Measurements from ENCODE around the gene NINJ2.

NINJ2 gene

DNA sequence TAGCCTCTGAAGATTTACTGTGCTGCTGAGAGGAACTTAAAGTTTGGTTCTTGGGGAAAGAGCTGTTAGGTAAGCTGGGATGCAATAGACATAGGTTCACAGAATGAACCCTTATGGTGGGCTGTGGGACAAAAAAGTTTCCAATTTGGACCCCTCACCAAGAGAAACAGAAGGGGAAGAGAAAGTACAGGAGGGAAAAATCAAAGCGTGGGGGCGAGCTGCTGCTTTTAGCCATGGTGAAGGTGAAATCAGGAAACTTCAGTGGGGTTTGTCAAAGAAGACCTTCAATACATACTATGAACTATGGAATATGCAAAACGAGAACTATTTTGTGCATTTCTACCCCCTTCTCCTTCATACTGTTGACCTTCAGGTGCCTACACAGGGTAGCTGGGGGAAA, 10.6 kb upstream of the NINJ2 start:
- TF ChIP-seq, protein P1, sequence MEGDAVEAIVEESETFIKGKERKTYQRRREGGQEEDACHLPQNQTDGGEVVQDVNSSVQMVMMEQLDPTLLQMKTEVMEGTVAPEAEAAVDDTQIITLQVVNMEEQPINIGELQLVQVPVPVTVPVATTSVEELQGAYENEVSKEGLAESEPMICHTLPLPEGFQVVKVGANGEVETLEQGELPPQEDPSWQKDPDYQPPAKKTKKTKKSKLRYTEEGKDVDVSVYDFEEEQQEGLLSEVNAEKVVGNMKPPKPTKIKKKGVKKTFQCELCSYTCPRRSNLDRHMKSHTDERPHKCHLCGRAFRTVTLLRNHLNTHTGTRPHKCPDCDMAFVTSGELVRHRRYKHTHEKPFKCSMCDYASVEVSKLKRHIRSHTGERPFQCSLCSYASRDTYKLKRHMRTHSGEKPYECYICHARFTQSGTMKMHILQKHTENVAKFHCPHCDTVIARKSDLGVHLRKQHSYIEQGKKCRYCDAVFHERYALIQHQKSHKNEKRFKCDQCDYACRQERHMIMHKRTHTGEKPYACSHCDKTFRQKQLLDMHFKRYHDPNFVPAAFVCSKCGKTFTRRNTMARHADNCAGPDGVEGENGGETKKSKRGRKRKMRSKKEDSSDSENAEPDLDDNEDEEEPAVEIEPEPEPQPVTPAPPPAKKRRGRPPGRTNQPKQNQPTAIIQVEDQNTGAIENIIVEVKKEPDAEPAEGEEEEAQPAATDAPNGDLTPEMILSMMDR (IDR thresholded peaks at IDR 0.05; ENCODE audit: control extremely low read depth, extremely low read depth, low read depth, missing control alignments): no peak
- no peak for DNase-seq (ENCODE audit: extremely low spot score)
- ChIA-PET POLR2A (interaction anchor here (1.2 to 1.3 kb wide), 2 partner anchors 11 to 77 kb away, joined by 3 to 4 read pairs; no protein-coding TSS in a partner anchor), CTCF (interaction anchor here (0.7 to 5.4 kb wide), 7 partner anchors 9 to 98 kb away, joined by 3 to 17 read pairs (median 5); partner anchors contain the start of gene NINJ2)

DNA sequence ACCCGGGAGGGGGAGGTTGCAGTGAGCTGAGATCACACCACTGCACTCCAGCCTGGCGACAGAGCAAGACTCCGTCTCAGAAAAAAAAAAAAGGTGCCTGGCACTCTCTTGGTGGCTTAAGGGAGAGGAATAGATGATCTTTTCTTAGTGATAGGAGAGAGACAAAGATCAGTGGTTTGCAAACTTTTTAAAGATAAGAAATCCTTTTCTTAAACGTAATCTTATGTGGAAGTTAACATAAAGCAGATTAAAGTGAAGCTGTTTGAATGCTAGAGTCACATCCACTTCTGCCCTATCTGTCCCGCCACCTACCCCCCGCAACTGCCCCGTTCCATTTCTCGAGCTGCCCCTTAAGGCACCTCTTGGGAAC, 6.3 kb upstream of the NINJ2 start:
- DNase-seq (ENCODE audit: extremely low spot score): no peak
- POLR2A ChIA-PET: interaction anchor here (0.8 to 2.4 kb wide), 3 partner anchors 27 to 83 kb away, joined by 3 to 9 read pairs (median 4); partner anchors contain the start of gene WNK1
- TF ChIP-seq, protein P1 (IDR thresholded peaks at IDR 0.05; ENCODE audit: control extremely low read depth, extremely low read depth, low read depth, missing control alignments): no peak
- CTCF ChIA-PET: interaction anchor here (1.1 to 5.5 kb wide), 4 partner anchors 8 to 93 kb away, joined by 3 to 33 read pairs (median 18); partner anchors contain the start of gene WNK1

DNA sequence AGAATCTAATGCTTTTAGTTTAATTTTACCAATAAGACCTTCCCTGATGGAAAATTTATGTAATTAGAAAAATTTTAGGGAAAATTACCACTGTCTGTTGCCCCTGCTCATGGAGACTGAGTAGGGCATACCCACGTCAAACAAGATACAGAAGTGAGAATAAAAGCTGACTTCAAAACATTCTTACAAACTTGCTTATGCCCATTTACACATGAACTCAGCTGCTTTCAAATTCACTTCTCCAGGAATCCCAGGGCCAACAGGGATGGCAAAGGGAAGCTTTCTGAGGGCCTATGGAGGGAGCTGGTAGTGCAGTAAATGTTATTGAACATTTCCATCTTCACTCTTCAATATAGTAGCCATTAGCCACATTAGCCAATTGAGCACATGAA, 4.8 kb upstream of the NINJ2 start:
- TF ChIP-seq, protein P1 (IDR thresholded peaks at IDR 0.05; ENCODE audit: control extremely low read depth, extremely low read depth, low read depth, missing control alignments): no peak
- no peak for DNase-seq (ENCODE audit: extremely low spot score)
- CTCF ChIA-PET: interaction anchor here (0.7 to 5.5 kb wide), 17 partner anchors 9 to 148 kb away, joined by 3 to 33 read pairs (median 4); partner anchors contain the start of gene WNK1
- POLR2A ChIA-PET: interaction anchor here (1.5 to 2.4 kb wide), 2 partner anchors 25 to 85 kb away, joined by 4 to 9 read pairs; partner anchors contain the start of gene WNK1

DNA sequence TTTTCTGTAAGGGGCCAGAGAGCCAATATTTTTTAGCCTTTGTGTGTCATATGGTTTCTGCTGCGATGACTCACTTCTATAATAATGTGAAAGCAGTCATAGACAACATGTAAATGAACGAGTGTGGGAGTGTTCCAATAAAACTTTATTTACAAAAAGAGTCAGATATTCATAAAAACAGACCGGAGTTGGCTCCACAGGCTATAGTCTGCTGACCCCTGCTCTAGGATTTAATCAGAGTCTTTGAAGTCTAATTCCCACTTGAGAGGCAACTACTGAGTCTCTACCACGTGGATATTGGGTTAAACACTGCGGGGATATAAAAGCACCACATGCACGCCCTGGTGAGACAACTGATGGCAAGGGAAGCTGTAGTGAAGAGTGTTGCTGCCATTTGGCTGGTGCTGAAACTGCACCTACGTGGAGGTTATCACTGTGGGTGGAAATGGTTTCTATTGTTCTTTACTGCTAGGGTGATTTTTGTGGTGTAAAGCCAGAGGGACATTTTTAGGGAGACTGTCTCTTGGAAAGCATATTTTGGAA, 3.6 kb upstream of the NINJ2 start:
- TF ChIP-seq, protein P1 (IDR thresholded peaks at IDR 0.05; ENCODE audit: control extremely low read depth, extremely low read depth, low read depth, missing control alignments): no peak
- CTCF ChIA-PET: interaction anchor here (1.0 to 5.5 kb wide), 17 partner anchors 11 to 214 kb away, joined by 3 to 33 read pairs (median 4); partner anchors contain the start of gene WNK1
- POLR2A ChIA-PET: interaction anchor here (2.4 kb wide), 1 partner anchor 86 kb away, joined by 9 read pairs; the partner anchor contains the start of gene WNK1
- DNase-seq (ENCODE audit: extremely low spot score): no peak

DNA sequence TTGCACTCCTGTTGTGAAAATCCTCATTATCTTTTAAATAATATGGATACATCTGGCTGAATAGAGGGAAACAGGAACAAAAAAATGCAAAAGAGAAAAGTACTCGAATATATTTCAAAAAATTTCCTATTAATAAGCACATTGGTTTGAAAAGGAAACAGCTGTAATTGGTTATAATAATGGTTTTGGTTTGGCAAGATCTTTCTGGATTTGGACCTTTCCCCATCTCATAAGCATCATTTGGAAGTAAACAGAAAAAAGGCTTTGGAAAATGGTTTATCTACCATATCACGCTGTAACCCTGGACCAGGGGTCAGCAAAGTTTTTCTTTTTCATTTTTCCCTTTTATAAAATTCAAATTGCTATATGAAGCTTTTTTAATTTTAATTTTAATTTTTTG, 2.8 kb upstream of the NINJ2 start:
- ChIA-PET CTCF (interaction anchor here (1.1 to 5.5 kb wide), 10 partner anchors 12 to 214 kb away, joined by 3 to 33 read pairs (median 4); partner anchors contain the start of gene WNK1), POLR2A (no interaction called here)
- TF ChIP-seq, protein P1 (IDR thresholded peaks at IDR 0.05; ENCODE audit: control extremely low read depth, extremely low read depth, low read depth, missing control alignments): no peak
- no peak for DNase-seq (ENCODE audit: extremely low spot score)

DNA sequence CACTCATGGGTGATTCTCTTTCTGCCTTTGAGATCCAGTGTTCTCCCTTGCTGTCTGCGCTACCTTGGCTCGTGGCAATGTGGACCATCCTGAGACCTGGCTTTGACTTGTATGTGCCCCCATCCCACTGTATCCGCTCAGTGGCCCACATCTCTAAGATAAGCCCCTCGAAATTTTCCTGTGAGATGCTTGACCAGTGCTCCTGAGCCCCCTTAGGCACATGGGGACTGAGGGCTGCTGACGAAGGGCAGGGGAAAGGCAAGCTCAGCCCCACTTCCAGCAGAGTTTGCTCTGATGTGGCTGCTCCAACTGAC, 1.5 kb upstream of the NINJ2 start:
- TF ChIP-seq, protein P1 (IDR thresholded peaks at IDR 0.05; ENCODE audit: control extremely low read depth, extremely low read depth, low read depth, missing control alignments): no peak
- CTCF ChIA-PET: interaction anchor here (2.4 to 5.5 kb wide), 2 partner anchors 19 to 86 kb away, joined by 8 to 33 read pairs; partner anchors contain the start of gene WNK1
- POLR2A ChIA-PET: interaction anchor here (0.6 kb wide), 1 partner anchor 220 kb away, joined by 6 read pairs; no protein-coding TSS in a partner anchor
- no peak for DNase-seq (ENCODE audit: extremely low spot score)
